T-helper 1 cell treated with Interleukin-12 subunit alpha and Interleukin-12 subunit beta and Interleukin-4 antibody, amounts not matched to agents 30 ng/mL and 1 ng/mL, for 36 hours (primary cell): ENCODE measurements around the gene SLC29A4. TPM values are rescaled to one million over a fixed set of nuclear protein-coding genes. Genes with fewer than 3 reads are reported as not detected.
"Not testable (repeated sequence)": the region's sequence is repeated elsewhere in the genome, so short reads cannot be mapped to it uniquely, and the experiment has no call there.

Experiments used
- intact Hi-C: fragments of 100-400 bp; cut with micrococcal nuclease; formaldehyde crosslinking; loops from one replicate; pipeline ENCODE4 v1.15.1; 2024
- total RNA-seq: library from RNA; stranded (reverse); gene quantifications from 2 replicates; pipeline ENCODE4 v1.2.3, GENCODE V29; 2022

SLC29A4 gene
- total RNA-seq, 1 donor from 2014 or later: 0.12 TPM

- intact Hi-C loops: loop anchor here (1.0 to 5.0 kb wide), 5 partner anchors 13 to 105 kb away; partner anchors contain the start of genes SLC29A4 and WIPI2
These were observed 12.6 kb downstream of the SLC29A4 start for GRCh38 chr7:5295039-5296014.

GRCh38 chr7:5296015-5296610, 13.4 kb downstream of the SLC29A4 start:
- intact Hi-C loops: loop anchor here (1.0 to 5.0 kb wide), 5 partner anchors 13 to 106 kb away; partner anchors contain the start of genes SLC29A4 and WIPI2

GRCh38 chr7:5296611-5297226, 14.0 kb downstream of the SLC29A4 start:
- intact Hi-C loops: loop anchor here (1.0 to 5.0 kb wide), 5 partner anchors 14 to 106 kb away; partner anchors contain the start of genes SLC29A4 and WIPI2

- intact Hi-C loops: no loop called here
These were observed 17.6 kb downstream of the SLC29A4 start for GRCh38 chr7:5300366-5300765.

GRCh38 chr7:5302577-5302976, 19.8 kb downstream of the SLC29A4 start:
- intact Hi-C loops: no loop called here

GRCh38 chr7:5303061-5303460, 20.3 kb downstream of the SLC29A4 start:
- intact Hi-C loops: no loop called here

GRCh38 chr7:5303591-5304505, 21.1 kb downstream of the SLC29A4 start:
- intact Hi-C loops: no loop called here

- intact Hi-C loops: not testable (repeated sequence)
These were observed 22.3 kb downstream of the SLC29A4 start for GRCh38 chr7:5305050-5305449.

- intact Hi-C loops: not testable (repeated sequence)
These were observed 24.7 kb downstream of the SLC29A4 start for GRCh38 chr7:5307221-5308142.

- intact Hi-C loops: no loop called here
These were observed 26.4 kb downstream of the SLC29A4 start for GRCh38 chr7:5309146-5309545.

- intact Hi-C loops: no loop called here
These were observed 28.2 kb downstream of the SLC29A4 start for GRCh38 chr7:5310822-5311405.

- intact Hi-C loops: not testable (repeated sequence)
These were observed 29.7 kb downstream of the SLC29A4 start for GRCh38 chr7:5312276-5313070.

GRCh38 chr7:5313076-5313885, 30.5 kb downstream of the SLC29A4 start:
- intact Hi-C loops: not testable (repeated sequence)

- intact Hi-C loops: no loop called here
These were observed 32.1 kb downstream of the SLC29A4 start for GRCh38 chr7:5314864-5315263.

- intact Hi-C loops: no loop called here
These were observed 33.0 kb downstream of the SLC29A4 start for GRCh38 chr7:5315761-5316160.

GRCh38 chr7:5318613-5319012, 35.9 kb downstream of the SLC29A4 start:
- intact Hi-C loops: not testable (repeated sequence)

- intact Hi-C loops: no loop called here
These were observed 37.6 kb downstream of the SLC29A4 start for GRCh38 chr7:5320391-5320790.
